Measurements from ENCODE around the gene SELENOF. TPM values are rescaled to one million over a fixed set of nuclear protein-coding genes. Genes with fewer than 3 reads are reported as not detected.

SELENOF gene
- total RNA-seq, 1 donor from 2014 or later = 241 TPM

DNA sequence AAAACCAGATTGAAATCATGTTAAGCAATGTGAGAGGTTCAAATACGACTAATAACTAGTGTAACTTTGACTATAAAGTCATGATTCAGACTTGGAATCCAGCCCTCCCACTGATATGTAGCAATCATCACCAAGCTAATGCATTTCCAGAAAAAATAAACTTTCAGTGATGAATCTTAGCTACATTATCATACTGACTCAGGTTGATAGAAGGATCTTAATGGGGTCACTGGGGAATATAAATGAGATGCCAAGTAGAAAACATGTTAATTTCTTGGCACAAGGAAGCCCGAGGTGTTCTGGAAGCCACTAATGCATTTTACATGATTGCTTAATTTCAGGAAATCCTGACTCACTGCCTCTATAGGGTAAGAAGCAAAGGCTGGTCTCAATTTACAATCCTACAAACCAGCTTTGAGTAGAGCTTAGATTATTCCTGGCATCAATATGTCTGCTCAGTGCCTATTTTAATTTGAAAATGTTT is 67.7 kb downstream of the SELENOF start:
- Mint-ChIP-seq H3K4me3 (no peak overlapping the region), H3K9me3 (no peaks in the 10 kb centered on the region), H3K4me1 (no peaks in the 10 kb centered on the region), H3K27ac (no peak overlapping the region), H3K27me3 (ENCODE audit: insufficient read depth, low read depth) (no peaks in the 10 kb centered on the region), H3K36me3 (no peaks in the 10 kb centered on the region)
- Histone ChIP-seq H4K20me1 (ENCODE audit: low read depth) (no peaks in the 10 kb centered on the region), H3K36me3 (no peaks in the 10 kb centered on the region), H3F3A (ENCODE audit: low read depth) (no peaks in the 10 kb centered on the region), H3K4me1 (no peaks in the 10 kb centered on the region), H3K4me2 (no peak overlapping the region), H3K9me3 (ENCODE audit: low read depth) (no peaks in the 10 kb centered on the region), H2AFZ (replicated peaks) (no peak overlapping the region), H3K27ac (no peak overlapping the region), H3K27me3 (no peaks in the 10 kb centered on the region), H3K9ac (no peak overlapping the region), H3K79me2 (ENCODE audit: low read depth) (no peaks in the 10 kb centered on the region), H3K4me3 (no peak overlapping the region)
- no peak for DNase-seq (ENCODE audit: low spot score)
- TF ChIP-seq, protein P1, sequence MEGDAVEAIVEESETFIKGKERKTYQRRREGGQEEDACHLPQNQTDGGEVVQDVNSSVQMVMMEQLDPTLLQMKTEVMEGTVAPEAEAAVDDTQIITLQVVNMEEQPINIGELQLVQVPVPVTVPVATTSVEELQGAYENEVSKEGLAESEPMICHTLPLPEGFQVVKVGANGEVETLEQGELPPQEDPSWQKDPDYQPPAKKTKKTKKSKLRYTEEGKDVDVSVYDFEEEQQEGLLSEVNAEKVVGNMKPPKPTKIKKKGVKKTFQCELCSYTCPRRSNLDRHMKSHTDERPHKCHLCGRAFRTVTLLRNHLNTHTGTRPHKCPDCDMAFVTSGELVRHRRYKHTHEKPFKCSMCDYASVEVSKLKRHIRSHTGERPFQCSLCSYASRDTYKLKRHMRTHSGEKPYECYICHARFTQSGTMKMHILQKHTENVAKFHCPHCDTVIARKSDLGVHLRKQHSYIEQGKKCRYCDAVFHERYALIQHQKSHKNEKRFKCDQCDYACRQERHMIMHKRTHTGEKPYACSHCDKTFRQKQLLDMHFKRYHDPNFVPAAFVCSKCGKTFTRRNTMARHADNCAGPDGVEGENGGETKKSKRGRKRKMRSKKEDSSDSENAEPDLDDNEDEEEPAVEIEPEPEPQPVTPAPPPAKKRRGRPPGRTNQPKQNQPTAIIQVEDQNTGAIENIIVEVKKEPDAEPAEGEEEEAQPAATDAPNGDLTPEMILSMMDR (IDR thresholded peaks at IDR 0.05) = no peak
- TF ChIP-seq EZH2 (IDR thresholded peaks at IDR 0.05) (no peak), EZH2phosphoT487 (IDR thresholded peaks at IDR 0.05) (no peak)

DNA sequence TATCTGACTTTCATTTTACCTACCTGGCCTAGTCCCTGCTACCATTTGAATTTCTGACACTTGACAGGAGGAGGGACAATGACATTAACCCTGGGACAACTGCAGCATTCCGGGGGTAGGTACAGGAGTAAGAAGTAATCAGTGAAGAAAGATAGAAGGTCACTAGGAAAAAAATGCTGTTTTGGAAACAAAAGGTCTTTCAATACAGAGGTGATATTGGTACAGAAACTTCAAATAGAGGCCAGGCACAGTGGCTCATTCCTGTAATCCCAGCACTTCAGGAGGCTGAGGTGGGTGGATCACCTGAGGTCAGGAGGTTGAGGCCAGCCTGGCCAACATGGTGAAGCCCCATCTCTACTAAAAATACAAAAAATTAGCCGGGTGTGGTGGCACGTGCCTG is 68.4 kb downstream of the SELENOF start:
- H3K4me1 ChIP-seq = no peaks in the 10 kb centered on the region
- H3K9me3 Mint-ChIP-seq = no peaks in the 10 kb centered on the region

DNA sequence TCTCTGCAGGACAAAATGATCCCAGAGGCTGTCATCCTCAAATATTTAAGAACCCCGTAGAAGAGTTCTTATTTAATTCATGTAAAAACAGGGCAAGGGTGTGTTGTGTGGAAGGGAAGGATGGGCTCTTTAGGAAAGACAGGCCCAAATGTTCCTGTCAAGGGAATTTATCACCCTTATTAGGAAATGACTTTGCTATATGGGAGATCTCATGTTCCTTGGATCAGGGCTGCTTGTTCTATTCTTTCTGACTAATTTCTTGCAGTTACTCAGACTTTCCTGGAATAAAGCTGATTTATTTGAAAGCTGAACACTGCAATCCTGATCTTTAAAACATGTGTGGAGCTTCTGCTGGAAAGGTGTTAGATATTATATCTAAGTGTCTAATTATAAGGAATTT is 72.8 kb downstream of the SELENOF start:
- Histone ChIP-seq H3K4me3 (no peak overlapping the region), H3K79me2 (ENCODE audit: low read depth) (no peaks in the 10 kb centered on the region), H3F3A (ENCODE audit: low read depth) (no peaks in the 10 kb centered on the region), H3K4me2 (no peak overlapping the region), H3K36me3 (no peaks in the 10 kb centered on the region), H3K27me3 (no peaks in the 10 kb centered on the region), H3K4me1 (no peaks in the 10 kb centered on the region), H3K27ac (no peak overlapping the region), H4K20me1 (ENCODE audit: low read depth) (no peaks in the 10 kb centered on the region), H2AFZ (replicated peaks) (no peak overlapping the region), H3K9ac (no peak overlapping the region), H3K9me3 (ENCODE audit: low read depth) (no peaks in the 10 kb centered on the region)
- TF ChIP-seq EZH2phosphoT487 (IDR thresholded peaks at IDR 0.05) = no peak
- TF ChIP-seq, protein P1 (IDR thresholded peaks at IDR 0.05) = no peak
- TF ChIP-seq EZH2 (IDR thresholded peaks at IDR 0.05) = no peak
- Mint-ChIP-seq H3K36me3 (no peaks in the 10 kb centered on the region), H3K4me1 (no peaks in the 10 kb centered on the region), H3K4me3 (no peak overlapping the region), H3K27me3 (ENCODE audit: insufficient read depth, low read depth) (no peaks in the 10 kb centered on the region), H3K9me3 (no peaks in the 10 kb centered on the region), H3K27ac (no peak overlapping the region)
- no peak for DNase-seq (ENCODE audit: low spot score)

More for the DNA sequence above, 68.4 kb downstream of the SELENOF start:
- TF ChIP-seq EZH2phosphoT487 (IDR thresholded peaks at IDR 0.05) = no peak
- no peak for TF ChIP-seq EZH2 (IDR thresholded peaks at IDR 0.05)
- TF ChIP-seq, protein P1 (IDR thresholded peaks at IDR 0.05) = no peak
- Histone ChIP-seq H3K9me3 (ENCODE audit: low read depth) (no peaks in the 10 kb centered on the region), H3K4me2 (no peak overlapping the region), H4K20me1 (ENCODE audit: low read depth) (no peaks in the 10 kb centered on the region), H3K4me3 (no peak overlapping the region), H2AFZ (replicated peaks) (no peak overlapping the region), H3K79me2 (ENCODE audit: low read depth) (no peaks in the 10 kb centered on the region), H3K27ac (no peak overlapping the region), H3K27me3 (no peaks in the 10 kb centered on the region), H3K36me3 (no peaks in the 10 kb centered on the region), H3K9ac (no peak overlapping the region), H3F3A (ENCODE audit: low read depth) (no peaks in the 10 kb centered on the region)
- Mint-ChIP-seq H3K4me3 (no peak overlapping the region), H3K27ac (no peak overlapping the region), H3K27me3 (ENCODE audit: insufficient read depth, low read depth) (no peaks in the 10 kb centered on the region), H3K36me3 (no peaks in the 10 kb centered on the region), H3K4me1 (no peaks in the 10 kb centered on the region)
- no peak for DNase-seq (ENCODE audit: low spot score)

Data from neural progenitor cell (in vitro differentiated cells).